Right lobe of liver (tissue), 6 donors: ENCODE data around the gene IL1RN. TPM values are rescaled to one million over a fixed set of nuclear protein-coding genes. Genes with fewer than 3 reads are reported as not detected.

Source experiments
- ATAC-seq, 4 donors: fragments of 200-7000 bp; cut with Tn5 transposase; one replicate each; pipeline ENCODE4 v1.9.1; 2020; ENCODE audit warnings: mild to moderate bottlenecking in 4 of 4, moderate library complexity in 4 of 4
- DNase-seq, 3 donors: peaks; one replicate each; pipeline ENCODE4 v3.0.0-alpha.2; 2020
- H3K27ac ChIP-seq, 3 donors: fragments of 200-600 bp; one replicate each; pipeline ENCODE4 v1.8.0; 2022
- H3K27me3 ChIP-seq, 2 donors: fragments of 200-600 bp; one replicate each; pipeline ENCODE4 v1.8.0; 2022
- H3K36me3 ChIP-seq, 4 donors: fragments of 200-600 bp; sonication (generic) in 1 of 4; one replicate each; pipeline versions ENCODE4 v1.5.1 to v1.8.0; 2017 to 2022; ENCODE audit warnings: control low read depth in 1 of 4
- H3K4me1 ChIP-seq, 4 donors: fragments of 200-600 bp; sonication (generic) in 1 of 4; one replicate each; pipeline versions ENCODE4 v1.5.1 to v1.8.0; 2017 to 2022; ENCODE audit warnings: control low read depth in 1 of 4
- H3K4me3 ChIP-seq, 3 donors: fragments of 200-600 bp; one replicate each; pipeline ENCODE4 v1.8.0; 2022
- H3K9me3 ChIP-seq, 4 donors: fragments of 200-600 bp; sonication (generic) in 1 of 4; one replicate each; pipeline versions ENCODE4 v1.5.1 to v1.8.0; 2017 to 2022; ENCODE audit warnings: control low read depth in 1 of 4
- CTCF ChIP-seq, 4 donors: fragments of 200-600 bp in 3 of 4; fragments of 450-650 bp in 1 of 4; IDR thresholded peaks; one replicate each; pipeline versions ENCODE4 v1.5.1 to v1.8.0; 2016 to 2022; ENCODE audit warnings: antibody characterized with exemption in 4 of 4, mild to moderate bottlenecking in 2 of 4
- POLR2A ChIP-seq: fragments of 450-650 bp; IDR thresholded peaks from one replicate; pipeline ENCODE4 v1.6.1; 2017; ENCODE audit warnings: antibody characterized with exemption, mild to moderate bottlenecking
- WGBS: methylation state at CpG from one replicate; pipeline ENCODE4 v1.1.6; 2018; ENCODE audit warnings: low coverage, low lambda C conversion rate; ENCODE audit not compliant: insufficient coverage; ENCODE audit errors: missing lambda C conversion rate; 5-methylcytosine and 5-hydroxymethylcytosine counted together
- intact Hi-C, 2 donors: fragments of 100-400 bp; cut with DNase I; formaldehyde crosslinking; loops; one replicate each; pipeline versions ENCODE4 v1.11.2 to v1.14.1; 2022
- total RNA-seq, 6 experiments: library from RNA; depleted of rRNA in 2 of 6; stranded (reverse); fragments of >200 nt in 2 of 6; fragmentation: NEBNext Ultra II Directional in 3 of 6; extraction: Animal tissue kit (Norgen Biotek cat#: 25700) in 3 of 6; gene quantifications; one replicate each; pipeline versions ENCODE4 v1.1.0 to v1.2.4, GENCODE V29; 2016 to 2023
- donor health status: DM: no; HTN: yes; CAD: no.
- donor health status: DM: no; HTN: no; CAD: no.
- donor health status: DM: no; HTN: no; CAD: no.
- donor health status: DM: no; HTN: yes; CAD: no.
- donor health status: DM: no; HTN: yes; CAD: no.

The IL1RN gene
- total RNA-seq, 6 experiments from 2014 or later = 14.5 to 98.1 (median 43.9) TPM

- TF ChIP-seq CTCF (IDR thresholded peaks at IDR 0.05) (peak; percentile 76 to 89 (median 82)), POLR2A (no peak)
- 11% methylated on average over 11 of the region's 13 CpGs for WGBS
- H3K4me3 ChIP-seq = peak overlapping the region in 1 of 3 donors; percentile 13
Observed at GRCh38 chr2:113138428-113139322, 11.3 kb downstream of the IL1RN start.

GRCh38 chr2:113141451-113141850 lies 14.1 kb downstream of the IL1RN start:
- Histone ChIP-seq H3K27ac (no peak overlapping the region), H3K9me3 (no peaks in the 10 kb centered on the region), H3K27me3 (no peaks in the 10 kb centered on the region), H3K4me3 (no peak overlapping the region), H3K4me1 (no peaks in the 10 kb centered on the region), H3K36me3 (no peaks in the 10 kb centered on the region)
- whole genome bisulfite sequencing = 96% methylated on average over 2 of the region's 6 CpGs
- intact Hi-C loops = no loop called here
- ATAC-seq (no peak), DNase-seq (no peak)
- TF ChIP-seq CTCF (IDR thresholded peaks at IDR 0.05) (no peak), POLR2A (no peak)

More at GRCh38 chr2:113138428-113139322, 11.3 kb downstream of the IL1RN start:
- peak overlapping the region in 2 of 3 donors; percentile 23 to 33 for H3K27ac ChIP-seq
- DNase-seq = peak in 1 of 3 donors; percentile 64
- H3K36me3 ChIP-seq = peaks cover 0 to 6% (median 3%) of the 10 kb centered on the region in 4 donors
- no peaks in the 10 kb centered on the region for H3K9me3 ChIP-seq
- no peaks in the 10 kb centered on the region for H3K27me3 ChIP-seq
- intact Hi-C loops = loop anchor here (5.0 to 10.0 kb wide), 3 partner anchors 54 to 59 kb away; no protein-coding TSS in a partner anchor
- peak; percentile 83 to 86 (median 85) for ATAC-seq
- H3K4me1 ChIP-seq = no peaks in the 10 kb centered on the region

GRCh38 chr2:113142290-113142689 lies 14.9 kb downstream of the IL1RN start:
- ATAC-seq = no peak
- H3K27ac ChIP-seq = no peak overlapping the region
- no peaks in the 10 kb centered on the region for H3K27me3 ChIP-seq
- H3K4me1 ChIP-seq = no peaks in the 10 kb centered on the region
- H3K9me3 ChIP-seq = no peaks in the 10 kb centered on the region
- intact Hi-C loops = no loop called here
- no peak for DNase-seq
- no peak overlapping the region for H3K4me3 ChIP-seq
- H3K36me3 ChIP-seq = no peaks in the 10 kb centered on the region
- WGBS = 96% methylated on average over 2 of the region's 2 CpGs
- TF ChIP-seq CTCF (IDR thresholded peaks at IDR 0.05) = no peak
- no peak for TF ChIP-seq POLR2A

GRCh38 chr2:113144259-113144658 lies 16.9 kb downstream of the IL1RN start:
- 50% methylated on average over 4 of the region's 4 CpGs for WGBS
- no peak for ATAC-seq

More at GRCh38 chr2:113144259-113144658, 16.9 kb downstream of the IL1RN start:
- Histone ChIP-seq H3K27ac (no peak overlapping the region), H3K9me3 (no peaks in the 10 kb centered on the region), H3K4me1 (peaks cover 0 to 2% (median under 1%) of the 10 kb centered on the region in 4 donors), H3K4me3 (no peak overlapping the region), H3K27me3 (no peaks in the 10 kb centered on the region), H3K36me3 (no peaks in the 10 kb centered on the region)
- no peak for DNase-seq
- TF ChIP-seq CTCF (IDR thresholded peaks at IDR 0.05) = no peak
- intact Hi-C loops = no loop called here
